Activated gamma-delta T cell (primary cell): ENCODE measurements around the gene IL1RL1.

Experiments
- DNase-seq: peaks from one replicate; lab custom pipeline; 2025; lab: John Stamatoyannopoulos, UW

IL1RL1 gene

DNA sequence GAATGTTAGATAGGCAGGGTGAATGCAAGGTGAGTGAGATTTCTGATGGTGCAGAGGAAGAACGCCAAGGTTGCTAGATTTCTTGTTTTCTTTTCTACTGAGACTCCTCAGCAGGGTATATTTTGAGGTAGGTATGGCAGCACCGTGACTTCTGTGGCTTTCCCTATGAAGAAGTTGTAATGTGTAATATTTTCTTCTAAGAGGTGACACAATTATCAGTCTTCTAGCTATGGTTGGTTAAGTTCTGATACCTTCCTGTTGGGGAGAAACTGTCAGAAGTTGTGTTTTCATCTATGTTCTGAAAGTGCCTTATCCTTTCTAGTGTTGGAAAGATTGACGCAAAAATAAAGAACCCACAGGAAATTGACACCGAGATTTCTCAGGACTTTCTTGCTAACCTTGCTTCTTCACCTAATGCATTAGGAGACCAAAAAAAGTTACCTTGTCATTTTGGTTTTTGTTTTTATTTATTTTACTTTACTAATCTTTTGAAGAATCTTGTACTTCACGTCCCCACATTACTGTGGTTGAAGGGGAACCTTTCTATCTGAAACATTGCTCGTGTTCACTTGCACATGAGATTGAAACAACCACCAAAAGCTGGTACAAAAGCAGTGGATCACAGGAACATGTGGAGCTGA is 56.1 kb downstream of the IL1RL1 start:
- no peak for DNase-seq

- peak; percentile 19 for DNase-seq
These were observed 57.2 kb downstream of the IL1RL1 start for GRCh38 chr2:102368461-102369109.

DNA sequence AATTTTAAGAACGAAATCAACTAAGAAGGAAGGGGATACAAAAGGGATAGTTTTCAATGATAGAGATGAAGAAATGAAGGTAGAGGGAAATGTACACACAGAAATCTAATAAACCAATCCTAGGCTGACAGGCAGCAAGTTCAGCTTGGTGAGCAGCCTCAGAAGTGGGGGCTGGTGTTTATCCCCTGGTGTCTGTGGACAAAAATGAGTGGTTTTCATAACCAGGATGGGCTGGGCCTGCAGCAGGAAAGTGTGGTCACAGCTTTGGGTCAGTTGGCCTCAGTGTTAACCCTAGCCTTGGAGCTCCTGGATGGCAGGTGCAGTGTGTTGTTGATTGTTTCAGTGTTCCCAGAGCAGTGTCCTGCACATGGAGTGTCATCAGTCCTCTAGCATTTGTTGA is 58.5 kb downstream of the IL1RL1 start:
- DNase-seq: no peak

DNA sequence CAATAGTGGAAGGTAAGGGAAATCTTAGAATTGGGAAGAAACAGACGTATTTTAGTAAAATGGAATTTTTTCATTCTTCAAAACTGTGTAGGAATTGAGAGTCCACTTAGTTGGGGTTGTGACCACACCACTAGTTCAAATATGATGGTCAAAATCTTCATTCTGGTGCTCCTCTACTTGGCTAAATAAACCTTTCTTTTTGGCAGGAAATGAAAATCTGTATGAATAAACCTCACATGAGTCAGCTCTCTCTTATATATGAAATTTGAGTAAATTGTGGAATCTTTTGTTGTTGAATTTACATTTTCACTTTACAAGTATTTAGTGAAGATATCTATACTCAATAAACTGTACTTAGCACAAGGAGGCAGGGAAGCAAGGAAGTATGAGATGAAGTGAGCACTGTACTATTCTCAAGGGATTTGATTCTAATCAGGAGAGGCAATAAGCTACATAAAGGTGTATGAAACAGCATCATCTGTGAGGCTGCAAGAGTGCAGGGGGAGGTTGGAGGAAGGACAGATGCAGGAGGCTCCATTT is 64.8 kb downstream of the IL1RL1 start:
- DNase-seq: no peak

GRCh38 chr2:102383722-102384121 is 72.4 kb downstream of the IL1RL1 start:
- DNase-seq: no peak

- DNase-seq: no peak
These were observed 74.2 kb downstream of the IL1RL1 start for GRCh38 chr2:102385522-102385921.

- DNase-seq: no peak
These were observed 74.6 kb downstream of the IL1RL1 start for GRCh38 chr2:102386004-102386403.

GRCh38 chr2:102386867-102387541 is 75.6 kb downstream of the IL1RL1 start:
- DNase-seq: no peak

DNA sequence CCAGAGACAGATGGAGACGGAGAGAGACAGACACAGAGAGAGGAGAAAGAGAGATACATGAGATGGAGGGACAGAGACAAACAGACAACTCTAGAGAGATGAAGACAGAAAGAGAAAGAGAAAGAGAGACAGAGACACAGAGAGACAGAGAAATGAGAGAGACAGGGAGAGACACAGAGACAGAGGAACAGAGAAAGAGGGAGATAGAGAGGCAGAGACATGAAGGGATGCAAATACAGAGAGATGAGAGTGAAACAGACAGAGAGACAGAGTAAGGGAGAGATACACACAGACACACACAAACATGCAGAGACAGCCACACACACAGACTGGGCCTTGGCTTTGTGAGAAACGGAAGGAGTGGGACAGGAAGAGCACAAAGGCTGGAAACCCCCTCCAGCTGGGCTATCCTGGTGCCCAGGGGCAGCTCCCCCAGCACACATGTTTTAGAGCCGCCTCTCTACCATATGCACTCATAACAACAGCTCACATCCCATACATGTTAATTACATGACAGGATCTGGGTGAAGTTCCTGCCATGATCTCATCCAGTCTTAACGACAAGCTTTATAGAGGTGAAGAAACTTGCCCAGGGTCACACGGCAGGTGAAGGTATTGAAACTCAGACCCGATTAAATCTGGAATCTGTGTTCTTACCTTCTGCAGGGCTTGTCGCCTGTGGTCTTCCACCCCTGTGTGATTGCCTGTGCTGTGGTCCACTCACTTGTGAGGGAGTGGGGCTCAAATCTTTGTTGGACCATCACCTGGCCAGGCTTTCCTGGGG is 76.6 kb downstream of the IL1RL1 start:
- DNase-seq: no peak

DNA sequence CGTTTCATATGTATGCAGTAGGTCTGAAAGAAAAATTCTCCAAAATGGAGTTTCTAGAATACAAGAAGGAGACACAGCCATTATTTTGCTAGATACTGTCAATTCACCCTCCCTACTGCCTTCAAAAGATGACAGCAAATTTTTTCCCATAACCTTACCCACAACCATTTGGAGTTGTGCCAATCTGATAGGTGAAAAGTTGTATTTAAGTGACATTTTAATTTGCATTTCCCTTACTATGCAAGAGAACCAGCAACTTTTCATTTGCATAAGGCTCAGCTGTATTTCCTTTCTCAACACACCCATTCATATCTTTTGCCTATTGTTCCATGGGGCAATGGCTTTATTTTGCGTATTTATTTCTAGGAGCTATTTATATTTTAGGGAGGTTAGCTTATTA is 80.2 kb downstream of the IL1RL1 start:
- no peak for DNase-seq

GRCh38 chr2:102392096-102392495 is 80.7 kb downstream of the IL1RL1 start:
- no peak for DNase-seq

DNA sequence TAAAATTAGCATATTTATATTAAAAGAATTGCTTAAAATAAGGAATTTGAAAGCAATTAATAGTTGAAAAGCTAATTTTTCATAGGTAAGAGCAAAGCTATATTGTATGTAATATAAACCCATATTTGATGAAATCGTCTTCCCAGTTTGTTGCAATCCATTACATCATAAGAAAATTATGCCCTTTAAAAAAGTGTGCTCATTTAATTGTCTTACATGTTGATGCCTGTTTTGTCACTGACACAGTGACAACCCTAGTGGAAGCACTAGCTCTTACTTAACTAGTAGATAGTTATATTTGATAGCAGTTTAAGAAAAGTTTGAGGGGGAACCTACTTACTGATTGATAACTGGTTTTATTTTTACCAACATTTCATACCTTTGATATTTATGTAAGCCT is 81.6 kb downstream of the IL1RL1 start:
- no peak for DNase-seq

- DNase-seq: no peak
These were observed 84.6 kb downstream of the IL1RL1 start for GRCh38 chr2:102396012-102396411.

DNA sequence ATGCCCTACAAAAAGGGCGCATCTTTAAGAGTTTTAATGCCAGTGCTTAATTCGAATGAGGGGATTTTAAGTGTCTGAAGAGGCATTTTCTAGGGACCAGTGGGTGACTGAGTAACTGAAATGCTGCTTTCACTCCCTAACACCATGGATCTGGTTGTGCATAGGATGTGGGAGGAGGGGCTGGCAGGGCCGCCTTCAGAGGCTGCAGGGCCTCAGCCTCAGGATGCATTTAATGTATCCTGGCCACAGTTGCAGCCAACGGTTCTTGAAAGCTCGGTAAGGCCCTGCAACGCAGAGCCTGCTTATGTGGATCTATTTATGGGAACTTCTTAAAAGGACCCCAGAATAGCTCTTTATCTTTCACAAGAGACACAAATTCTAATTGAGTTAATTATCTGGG is 85.8 kb downstream of the IL1RL1 start:
- no peak for DNase-seq

- DNase-seq: no peak
These were observed 88.3 kb downstream of the IL1RL1 start for GRCh38 chr2:102399499-102400141.

GRCh38 chr2:102401456-102401855 is 90.1 kb downstream of the IL1RL1 start:
- no peak for DNase-seq
